ENCODE measurements around the gene AMHR2. TPM values are rescaled to one million over a fixed set of nuclear protein-coding genes. Genes with fewer than 3 reads are reported as not detected.
"Not testable (repeated sequence)": the region's sequence is repeated elsewhere in the genome, so short reads cannot be mapped to it uniquely, and the experiment has no call there.

AMHR2 gene
- total RNA-seq, 4 donors from 2014 or later: 0.23 TPM; not detected in 3

DNA sequence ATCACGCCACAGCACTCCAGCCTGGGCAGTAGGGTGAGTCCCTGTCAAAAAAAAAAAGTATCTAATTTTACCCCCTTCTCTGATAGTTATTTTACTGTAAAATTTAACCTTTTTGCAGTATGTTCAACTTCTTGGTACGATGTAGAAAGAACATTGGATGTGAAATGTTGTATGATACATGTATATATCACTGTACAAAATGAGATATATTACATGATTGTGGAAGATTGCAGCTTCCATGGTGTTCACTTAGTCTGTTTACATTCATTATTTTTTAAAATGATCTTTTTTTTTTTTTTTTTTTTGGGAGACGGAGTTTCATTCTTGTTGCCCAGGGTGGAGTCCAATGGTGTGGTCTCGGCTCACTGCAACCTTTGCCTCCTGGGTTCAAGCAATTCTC lies 34.7 kb upstream of the AMHR2 start:
- Histone ChIP-seq H3K36me3 (peaks cover 14% of the 10 kb centered on the region), H3K4me1 (peaks cover 85% of the 10 kb centered on the region), H3K27ac (peak overlapping the region; percentile 67), H3K4me3 (peak overlapping the region; percentile 15), H3K9me3 (no peaks in the 10 kb centered on the region), H3K27me3 (no peaks in the 10 kb centered on the region)
- WGBS: 91% methylated on average over 4 of the region's 4 CpGs
- no peak for DNase-seq (ENCODE audit: low spot score in 2 of 2)
- TF ChIP-seq, protein P1, sequence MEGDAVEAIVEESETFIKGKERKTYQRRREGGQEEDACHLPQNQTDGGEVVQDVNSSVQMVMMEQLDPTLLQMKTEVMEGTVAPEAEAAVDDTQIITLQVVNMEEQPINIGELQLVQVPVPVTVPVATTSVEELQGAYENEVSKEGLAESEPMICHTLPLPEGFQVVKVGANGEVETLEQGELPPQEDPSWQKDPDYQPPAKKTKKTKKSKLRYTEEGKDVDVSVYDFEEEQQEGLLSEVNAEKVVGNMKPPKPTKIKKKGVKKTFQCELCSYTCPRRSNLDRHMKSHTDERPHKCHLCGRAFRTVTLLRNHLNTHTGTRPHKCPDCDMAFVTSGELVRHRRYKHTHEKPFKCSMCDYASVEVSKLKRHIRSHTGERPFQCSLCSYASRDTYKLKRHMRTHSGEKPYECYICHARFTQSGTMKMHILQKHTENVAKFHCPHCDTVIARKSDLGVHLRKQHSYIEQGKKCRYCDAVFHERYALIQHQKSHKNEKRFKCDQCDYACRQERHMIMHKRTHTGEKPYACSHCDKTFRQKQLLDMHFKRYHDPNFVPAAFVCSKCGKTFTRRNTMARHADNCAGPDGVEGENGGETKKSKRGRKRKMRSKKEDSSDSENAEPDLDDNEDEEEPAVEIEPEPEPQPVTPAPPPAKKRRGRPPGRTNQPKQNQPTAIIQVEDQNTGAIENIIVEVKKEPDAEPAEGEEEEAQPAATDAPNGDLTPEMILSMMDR (IDR thresholded peaks at IDR 0.05): no peak
- TF ChIP-seq POLR2A (IDR thresholded peaks at IDR 0.05): no peak
- no peak for TF ChIP-seq POLR2AphosphoS5 (IDR thresholded peaks at IDR 0.05)
- TF ChIP-seq EP300 (IDR thresholded peaks at IDR 0.05): no peak

DNA sequence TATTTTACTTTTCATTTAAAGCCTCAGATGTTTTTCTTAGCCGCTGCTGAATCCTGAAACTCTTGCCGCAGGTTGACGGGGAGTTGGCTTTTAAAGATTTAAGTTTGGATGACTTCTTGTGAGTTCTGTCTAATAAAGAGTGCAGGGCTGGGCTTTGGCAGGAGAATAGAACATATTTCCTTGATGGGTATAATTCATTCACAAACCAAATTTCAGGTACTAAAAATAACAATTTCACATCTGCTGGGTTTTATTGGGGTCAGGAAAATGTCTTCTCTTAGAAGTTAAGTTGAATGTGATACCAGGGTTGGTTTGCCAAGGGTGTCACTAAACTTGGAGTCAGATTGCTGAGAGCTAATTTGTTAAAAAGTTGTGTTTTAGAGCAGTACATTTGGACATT lies 34.0 kb upstream of the AMHR2 start:
- WGBS: 54% methylated on average over 3 of the region's 3 CpGs
- Histone ChIP-seq H3K27ac (peak overlapping the region; percentile 32), H3K4me3 (no peak overlapping the region), H3K4me1 (peaks cover 77% of the 10 kb centered on the region), H3K9me3 (no peaks in the 10 kb centered on the region), H3K27me3 (no peaks in the 10 kb centered on the region), H3K36me3 (peaks cover 7% of the 10 kb centered on the region)
- no peak for DNase-seq (ENCODE audit: low spot score in 2 of 2)
- TF ChIP-seq EP300 (IDR thresholded peaks at IDR 0.05) (no peak), POLR2AphosphoS5 (IDR thresholded peaks at IDR 0.05) (no peak)
- TF ChIP-seq, protein P1 (IDR thresholded peaks at IDR 0.05): no peak

DNA sequence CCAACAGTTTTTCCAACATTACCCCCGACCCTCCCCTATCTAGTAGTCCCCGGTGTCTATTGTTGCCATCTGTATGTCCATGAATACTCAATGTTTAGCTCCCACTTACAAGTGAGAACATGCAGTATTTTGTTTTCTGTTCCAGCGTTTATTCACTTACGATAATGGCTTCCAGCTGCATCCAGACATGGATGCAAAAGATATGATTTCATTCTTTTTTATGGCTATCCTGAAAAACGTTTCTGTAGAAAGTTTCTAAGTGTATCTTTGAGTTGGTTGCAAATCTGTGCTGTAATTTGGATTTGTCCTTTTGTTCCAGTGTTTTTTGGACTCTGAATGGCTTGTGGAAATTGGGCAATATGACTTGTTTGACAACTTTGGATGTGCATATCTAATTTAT lies 31.9 kb upstream of the AMHR2 start:
- Histone ChIP-seq H3K36me3 (peaks cover 11% of the 10 kb centered on the region), H3K9me3 (no peaks in the 10 kb centered on the region), H3K4me3 (no peak overlapping the region), H3K27me3 (no peaks in the 10 kb centered on the region), H3K4me1 (peaks cover 57% of the 10 kb centered on the region), H3K27ac (peak overlapping the region; percentile 47)
- 30% methylated on average over 5 of the region's 5 CpGs for WGBS
- DNase-seq (ENCODE audit: low spot score in 2 of 2): no peak
- TF ChIP-seq POLR2A (IDR thresholded peaks at IDR 0.05) (no peak), EP300 (IDR thresholded peaks at IDR 0.05) (no peak), POLR2AphosphoS5 (IDR thresholded peaks at IDR 0.05) (no peak)
- TF ChIP-seq, protein P1 (IDR thresholded peaks at IDR 0.05): no peak

DNA sequence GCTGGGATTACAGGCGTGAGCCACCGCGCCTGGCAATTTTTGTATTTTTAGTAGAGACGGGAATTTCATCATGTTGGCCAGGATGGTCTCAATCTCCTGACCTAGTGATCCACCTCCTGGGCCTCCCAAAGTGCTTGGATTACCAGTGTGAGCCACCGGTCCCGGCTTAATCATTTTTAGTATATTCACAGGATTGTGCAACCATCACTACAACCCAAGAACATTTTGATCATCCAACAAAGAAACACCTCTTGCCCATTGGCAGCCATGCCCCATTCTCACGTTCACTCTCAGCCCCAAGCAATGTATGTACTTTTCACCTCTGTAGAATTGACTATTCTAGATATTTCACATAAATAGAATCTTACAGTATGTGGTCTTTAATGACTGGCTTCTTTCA lies 23.8 kb upstream of the AMHR2 start:
- Histone ChIP-seq H3K27me3 (no peaks in the 10 kb centered on the region), H3K27ac (no peak overlapping the region), H3K4me3 (no peak overlapping the region), H3K9me3 (no peaks in the 10 kb centered on the region), H3K4me1 (peaks cover 20% of the 10 kb centered on the region), H3K36me3 (peaks cover 30% of the 10 kb centered on the region)
- WGBS: 87% methylated on average over 7 of the region's 7 CpGs
- DNase-seq (ENCODE audit: low spot score in 2 of 2): no peak
- TF ChIP-seq EP300 (IDR thresholded peaks at IDR 0.05) (no peak), POLR2AphosphoS5 (IDR thresholded peaks at IDR 0.05) (no peak), POLR2A (IDR thresholded peaks at IDR 0.05) (no peak)
- TF ChIP-seq, protein P1 (IDR thresholded peaks at IDR 0.05): no peak

DNA sequence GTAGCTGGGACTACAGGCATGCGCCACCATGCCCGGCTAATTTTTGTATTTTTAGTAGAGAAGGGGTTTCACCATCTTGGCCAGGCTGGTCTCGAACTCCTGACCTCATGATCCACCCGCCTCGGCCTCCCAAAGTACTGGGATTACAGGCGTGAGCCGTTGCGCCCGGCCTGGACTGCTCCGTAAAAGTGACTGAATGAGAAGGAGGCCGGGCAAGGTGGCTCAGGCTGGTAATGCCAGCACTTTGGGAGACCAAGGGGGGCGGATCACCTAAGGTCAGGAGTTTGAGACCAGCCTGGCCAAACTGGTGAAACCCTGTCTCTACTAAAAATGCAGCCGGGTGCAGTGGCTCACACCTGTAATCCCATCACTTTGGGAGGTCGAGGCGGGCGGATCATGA lies 21.3 kb upstream of the AMHR2 start:
- DNase-seq (ENCODE audit: low spot score in 2 of 2); H3K27me3 ChIP-seq: not testable (repeated sequence)
- WGBS: 94% methylated on average over 16 of the region's 16 CpGs

DNA sequence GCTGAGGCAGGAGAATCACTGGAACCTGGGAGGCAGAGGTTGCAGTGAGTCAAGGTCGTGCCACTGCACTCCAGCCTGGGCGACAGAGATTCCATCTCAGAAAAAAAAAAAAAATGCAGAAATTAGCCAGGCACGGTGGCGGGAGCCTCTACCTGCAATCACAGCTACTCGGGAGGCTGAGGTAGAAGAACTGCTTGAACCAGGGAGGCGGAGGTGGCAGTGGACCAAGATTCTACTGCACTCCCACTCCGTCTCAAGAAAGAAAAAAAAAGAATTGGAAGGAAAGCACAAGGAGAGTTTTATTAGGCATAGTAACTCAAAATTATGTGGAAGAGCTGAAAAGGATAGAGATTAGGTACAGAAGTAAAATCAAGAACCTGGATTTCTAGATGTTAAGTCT lies 20.8 kb upstream of the AMHR2 start:
- H3K36me3 ChIP-seq: peaks cover 44% of the 10 kb centered on the region
- H3K4me1 ChIP-seq: peaks cover 14% of the 10 kb centered on the region
- TF ChIP-seq EP300 (IDR thresholded peaks at IDR 0.05) (no peak), POLR2A (IDR thresholded peaks at IDR 0.05) (no peak), POLR2AphosphoS5 (IDR thresholded peaks at IDR 0.05) (no peak)
- TF ChIP-seq, protein P1 (IDR thresholded peaks at IDR 0.05): no peak
- no peak for DNase-seq (ENCODE audit: low spot score in 2 of 2)
- no peak overlapping the region for H3K27ac ChIP-seq
- 72% methylated on average over 7 of the region's 7 CpGs for WGBS
- no peaks in the 10 kb centered on the region for H3K9me3 ChIP-seq
- H3K27me3 ChIP-seq: no peaks in the 10 kb centered on the region
- no peak overlapping the region for H3K4me3 ChIP-seq

More for the DNA sequence above, 21.3 kb upstream of the AMHR2 start:
- H3K36me3 ChIP-seq: peaks cover 39% of the 10 kb centered on the region
- not testable (repeated sequence) for H3K27ac ChIP-seq, H3K9me3 ChIP-seq, H3K4me3 ChIP-seq
- H3K4me1 ChIP-seq: peaks cover 17% of the 10 kb centered on the region

Measured in suprapubic skin (tissue), 4 donors.